OCI-LY7 (cell line): ENCODE results near the gene DOCK4. TPM values are rescaled to one million over a fixed set of nuclear protein-coding genes. Genes with fewer than 3 reads are reported as not detected.

Experiments used
- BruUV-seq: library from RNA; stranded (reverse); fragments of 400-500 nt; replicated peaks from 2 replicates; lab custom pipeline; 2021; lab: Mats Ljungman, UMichigan
- CTCF ChIA-PET: fragments of 300-600 bp; sonication (Branson Sonifier 250); formaldehyde crosslinking; loops from one replicate; lab custom pipeline; 2022; ENCODE audit warnings: antibody characterized with exemption; ENCODE audit not compliant: unreplicated experiment; lab: Charles Lee
- POLR2A ChIA-PET: fragments of 300-600 bp; sonication (Branson Sonifier 250); formaldehyde crosslinking; loops from one replicate; lab custom pipeline; 2022; ENCODE audit warnings: antibody characterized with exemption; lab: Charles Lee
- DNase-seq: peaks from one replicate; pipeline ENCODE4 v3.0.0-alpha.2; 2015; ENCODE audit warnings: low spot score
- H2AFZ ChIP-seq: fragments of 200-600 bp; sonication (generic), shearing (Covaris generic); 2 replicates; pipeline ENCODE4 v1.6.1; 2014; ENCODE audit warnings: mild to moderate bottlenecking, antibody characterized with exemption, low read length, moderate library complexity
- H3K27ac ChIP-seq: fragments of 200-600 bp; sonication (generic); 2 replicates; pipeline ENCODE4 v1.5.1; 2014; ENCODE audit warnings: mixed run types, low read depth, mild to moderate bottlenecking, moderate library complexity, low read length, inconsistent platforms; ENCODE audit not compliant: poor library complexity, severe bottlenecking
- H3K36me3 ChIP-seq: fragments of 200-600 bp; sonication (generic); 2 replicates; pipeline ENCODE4 v1.6.1; 2014; ENCODE audit warnings: mild to moderate bottlenecking, antibody characterized with exemption, low read length, moderate library complexity, mixed read lengths; ENCODE audit not compliant: insufficient read depth
- H3K4me1 ChIP-seq: fragments of 200-600 bp; sonication (generic); 2 replicates; pipeline ENCODE4 v1.5.1; 2014; ENCODE audit warnings: mild to moderate bottlenecking, low read length; ENCODE audit not compliant: insufficient read depth, poor library complexity, severe bottlenecking
- H3K4me2 ChIP-seq: fragments of 200-600 bp; sonication (generic); 2 replicates; pipeline ENCODE4 v1.6.1; 2014; ENCODE audit warnings: mild to moderate bottlenecking, low read length
- H3K4me3 ChIP-seq: fragments of 200-600 bp; sonication (generic); 2 replicates; pipeline ENCODE4 v1.5.1; 2014; ENCODE audit warnings: mild to moderate bottlenecking, low read depth, low read length; ENCODE audit not compliant: poor library complexity, severe bottlenecking
- H3K79me2 ChIP-seq: fragments of 200-600 bp; sonication (generic); 2 replicates; pipeline ENCODE4 v1.6.1; 2016; ENCODE audit warnings: low read depth, mild to moderate bottlenecking, low read length, moderate library complexity, mixed read lengths; ENCODE audit not compliant: insufficient read depth
- H3K9me2 ChIP-seq: fragments of 200-600 bp; sonication (generic); 2 replicates; pipeline ENCODE4 v1.6.1; 2016; ENCODE audit warnings: mild to moderate bottlenecking, low read length, mixed read lengths; ENCODE audit not compliant: insufficient read depth
- H3K9me3 ChIP-seq: fragments of 200-600 bp; sonication (generic); 2 replicates; pipeline ENCODE4 v1.6.1; 2014; ENCODE audit warnings: mild to moderate bottlenecking, mixed run types, low read length, mixed read lengths
- H4K20me1 ChIP-seq: fragments of 200-600 bp; sonication (generic); 2 replicates; pipeline ENCODE4 v1.6.1; 2014; ENCODE audit warnings: mild to moderate bottlenecking, antibody characterized with exemption, low read length, moderate library complexity, mixed read lengths; ENCODE audit not compliant: insufficient read depth
- EZH2phosphoT487 ChIP-seq: fragments of 200-600 bp; sonication (generic); IDR thresholded peaks from 2 replicates; pipeline ENCODE4 v1.6.1; 2018; ENCODE audit warnings: low read depth, borderline replicate concordance, mild to moderate bottlenecking, mixed run types, antibody characterized with exemption, low read length, moderate library complexity, mixed read lengths
- intact Hi-C: fragments of 100-400 bp; cut with micrococcal nuclease; formaldehyde crosslinking; loops from one replicate; pipeline ENCODE4 v1.10.0; 2022; ENCODE audit not compliant: unreplicated experiment
- total RNA-seq, 2 experiments: library from RNA; depleted of rRNA in 1 of 2; stranded (reverse); fragments of >200 nt in 1 of 2; shearing (Covaris generic) in 1 of 2; gene quantifications; 2 replicates each; pipeline ENCODE4 v1.2.3, GENCODE V29; 2014 to 2022
- TF ChIP-seq, protein P1 (sequence below): fragments of 200-600 bp; sonication (generic); conservative IDR thresholded peaks from 2 replicates; pipeline ENCODE4 v1.5.1; 2014; ENCODE audit warnings: mild to moderate bottlenecking, antibody characterized with exemption, low read length, moderate library complexity, mixed read lengths

DOCK4 gene
- total RNA-seq, 2 experiments from 2014 or later, result 0.91 to 4.9 TPM

DNA sequence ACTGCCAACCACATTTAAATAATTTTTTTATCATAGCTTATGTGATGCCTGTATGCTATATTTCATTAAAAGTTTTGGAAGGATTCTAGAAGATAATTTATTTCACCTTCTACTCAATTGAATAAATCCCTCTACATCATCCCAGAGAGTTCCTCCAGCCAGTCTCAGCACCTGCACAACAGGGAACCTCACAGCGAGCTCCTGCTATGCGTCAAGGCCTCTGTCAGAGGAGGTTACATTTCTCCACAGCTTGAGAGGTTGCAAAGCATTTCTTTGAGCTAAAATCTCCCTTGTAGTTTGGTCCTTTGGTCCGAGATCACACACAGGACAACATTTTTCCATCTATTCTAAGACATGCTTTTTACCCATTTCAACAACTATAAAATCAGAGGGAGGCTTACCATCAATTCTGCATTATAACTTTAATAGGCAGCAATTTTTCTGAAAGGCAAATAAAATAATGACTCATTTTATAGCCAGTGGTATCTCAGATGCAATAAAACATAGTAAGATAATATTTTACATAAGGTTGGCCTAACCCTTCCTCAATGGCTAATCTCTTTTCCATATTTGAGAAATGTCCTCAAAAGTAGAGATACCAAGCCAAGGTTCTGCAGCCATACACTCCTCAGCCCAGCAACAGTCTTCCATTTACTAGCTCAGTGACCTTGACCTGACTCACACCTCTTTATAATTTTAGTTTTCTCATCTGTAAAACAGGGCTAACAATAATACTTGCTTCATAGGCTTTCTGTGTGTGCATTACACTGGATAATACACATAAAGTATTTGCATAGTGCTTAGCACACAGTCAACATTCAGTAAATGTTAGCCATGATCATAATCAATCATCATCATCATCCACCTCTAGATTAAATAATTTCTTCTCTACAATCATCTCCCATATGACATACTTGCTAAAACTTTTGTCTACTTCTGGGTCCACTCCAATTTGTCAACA, 68.8 kb downstream of the DOCK4 start:
- H2AFZ ChIP-seq, result no peak overlapping the region
- BruUV-seq, result no TSS peak
- no peaks in the 10 kb centered on the region for H3K36me3 ChIP-seq
- H3K4me2 ChIP-seq, result no peak overlapping the region
- H4K20me1 ChIP-seq, result no peaks in the 10 kb centered on the region
- intact Hi-C loops, result no loop called here
- no peaks in the 10 kb centered on the region for H3K4me1 ChIP-seq
- H3K4me3 ChIP-seq, result no peak overlapping the region
- DNase-seq, result no peak
- TF ChIP-seq EZH2phosphoT487, result no peak
- TF ChIP-seq, protein P1, sequence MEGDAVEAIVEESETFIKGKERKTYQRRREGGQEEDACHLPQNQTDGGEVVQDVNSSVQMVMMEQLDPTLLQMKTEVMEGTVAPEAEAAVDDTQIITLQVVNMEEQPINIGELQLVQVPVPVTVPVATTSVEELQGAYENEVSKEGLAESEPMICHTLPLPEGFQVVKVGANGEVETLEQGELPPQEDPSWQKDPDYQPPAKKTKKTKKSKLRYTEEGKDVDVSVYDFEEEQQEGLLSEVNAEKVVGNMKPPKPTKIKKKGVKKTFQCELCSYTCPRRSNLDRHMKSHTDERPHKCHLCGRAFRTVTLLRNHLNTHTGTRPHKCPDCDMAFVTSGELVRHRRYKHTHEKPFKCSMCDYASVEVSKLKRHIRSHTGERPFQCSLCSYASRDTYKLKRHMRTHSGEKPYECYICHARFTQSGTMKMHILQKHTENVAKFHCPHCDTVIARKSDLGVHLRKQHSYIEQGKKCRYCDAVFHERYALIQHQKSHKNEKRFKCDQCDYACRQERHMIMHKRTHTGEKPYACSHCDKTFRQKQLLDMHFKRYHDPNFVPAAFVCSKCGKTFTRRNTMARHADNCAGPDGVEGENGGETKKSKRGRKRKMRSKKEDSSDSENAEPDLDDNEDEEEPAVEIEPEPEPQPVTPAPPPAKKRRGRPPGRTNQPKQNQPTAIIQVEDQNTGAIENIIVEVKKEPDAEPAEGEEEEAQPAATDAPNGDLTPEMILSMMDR, result no peak
- no peaks in the 10 kb centered on the region for H3K79me2 ChIP-seq
- ChIA-PET CTCF (no interaction called here), POLR2A (interaction anchor here (0.7 to 1.1 kb wide), 2 partner anchors 43 to 61 kb away, joined by 3 read pairs; no protein-coding TSS in a partner anchor)
- H3K9me2 ChIP-seq, result no peaks in the 10 kb centered on the region
- H3K27ac ChIP-seq, result no peak overlapping the region
- H3K9me3 ChIP-seq, result no peaks in the 10 kb centered on the region

DNA sequence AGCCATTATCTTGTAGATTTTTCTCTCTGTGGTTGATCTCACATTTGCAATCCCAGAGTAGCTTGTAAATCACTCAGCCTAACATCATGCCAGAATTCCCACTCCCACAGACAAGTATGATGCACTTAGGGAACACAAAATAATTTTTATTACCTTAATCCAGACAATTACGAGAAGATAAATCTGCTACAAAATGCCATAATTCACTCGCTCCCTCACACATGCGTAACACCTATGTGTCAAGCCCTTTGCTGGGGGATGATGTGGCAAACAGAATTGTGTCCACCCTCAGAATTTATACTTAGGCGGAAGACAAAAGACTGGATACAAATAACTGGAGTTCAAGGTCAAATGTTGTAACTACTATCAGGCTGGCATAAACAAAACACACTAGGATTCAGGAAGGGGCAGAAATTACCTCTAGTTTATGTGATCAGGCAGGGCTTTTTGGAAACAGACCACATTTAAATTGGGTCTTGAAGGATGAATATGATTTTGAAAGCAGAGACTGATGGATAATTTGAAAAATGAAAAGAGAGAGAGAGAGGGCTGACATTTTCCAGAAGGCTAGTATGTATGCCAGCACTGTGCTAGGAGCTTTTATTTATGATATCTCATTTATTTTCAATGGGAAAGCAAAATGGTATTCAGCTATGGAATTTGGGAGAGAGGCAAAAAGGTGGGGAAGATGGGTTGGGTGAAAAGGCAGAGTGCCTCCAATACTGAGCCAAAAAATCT, 69.8 kb downstream of the DOCK4 start:
- CTCF ChIA-PET, result no interaction called here
- Histone ChIP-seq H3K4me3 (no peak overlapping the region), H4K20me1 (no peaks in the 10 kb centered on the region), H3K9me3 (no peaks in the 10 kb centered on the region), H3K4me2 (no peak overlapping the region), H3K4me1 (no peaks in the 10 kb centered on the region), H3K36me3 (no peaks in the 10 kb centered on the region), H3K79me2 (no peaks in the 10 kb centered on the region), H3K27ac (no peak overlapping the region), H3K9me2 (no peaks in the 10 kb centered on the region), H2AFZ (no peak overlapping the region)
- BruUV-seq, result no TSS peak
- intact Hi-C loops, result no loop called here
- POLR2A ChIA-PET, result interaction anchor here (0.5 to 1.5 kb wide), 6 partner anchors 13 to 502 kb away, joined by 3 to 5 read pairs (median 3); no protein-coding TSS in a partner anchor
- no peak for DNase-seq
- TF ChIP-seq EZH2phosphoT487, result no peak
- TF ChIP-seq, protein P1, result no peak
